CD14-positive monocyte (primary cell): ENCODE measurements around the gene L3MBTL4. TPM values are rescaled to one million over a fixed set of nuclear protein-coding genes. Genes with fewer than 3 reads are reported as not detected.

Experiments used
- DNase-seq, 3 donors: peaks; one replicate each; pipeline ENCODE4 v3.0.0-alpha.2; 2011 to 2022
- H2AFZ ChIP-seq: 2 replicates; pipeline ENCODE4 v1.6.0; 2012; ENCODE audit warnings: mild to moderate bottlenecking, low read depth, low read length, inconsistent platforms; ENCODE audit not compliant: insufficient read depth, poor library complexity, severe bottlenecking
- H3K27ac ChIP-seq, 2 donors: 1 replicate in 1 of 2; 2 replicates in 1 of 2; pipeline ENCODE4 v1.5.1; 2012 to 2013; ENCODE audit warnings: low read length in 2 of 2, control low read depth in 1 of 2, inconsistent platforms in 1 of 2, low read depth in 1 of 2, mild to moderate bottlenecking in 1 of 2
- H3K27me3 ChIP-seq, 2 donors: one replicate each; pipeline versions ENCODE4 v1.6.0 to v1.6.1; 2011 to 2013; ENCODE audit warnings: low read length in 2 of 2; ENCODE audit not compliant: control insufficient read depth in 2 of 2, insufficient read depth in 2 of 2
- H3K36me3 ChIP-seq, 2 donors: replicated peaks in 1 of 2; 1 replicate in 1 of 2; 2 replicates in 1 of 2; pipeline versions ENCODE4 v1.5.1 to v1.6.1; 2012 to 2013; ENCODE audit warnings: low read length in 2 of 2, control low read depth in 1 of 2, inconsistent platforms in 1 of 2, mild to moderate bottlenecking in 1 of 2; ENCODE audit not compliant: insufficient read depth in 2 of 2, control insufficient read depth in 1 of 2
- H3K4me1 ChIP-seq, 2 donors: 1 replicate in 1 of 2; 2 replicates in 1 of 2; pipeline versions ENCODE4 v1.5.1 to v1.6.1; 2012 to 2013; ENCODE audit warnings: low read length in 2 of 2, control low read depth in 1 of 2, inconsistent platforms in 1 of 2, mild to moderate bottlenecking in 1 of 2, moderate library complexity in 1 of 2; ENCODE audit not compliant: insufficient read depth in 2 of 2, control insufficient read depth in 1 of 2
- H3K4me2 ChIP-seq: replicated peaks from 2 replicates; pipeline ENCODE3; 2012; ENCODE audit warnings: low read length, moderate library complexity, mild to moderate bottlenecking; ENCODE audit not compliant: poor library complexity, severe bottlenecking; ENCODE audit errors: extremely low read depth
- H3K4me3 ChIP-seq, 3 experiments: fragments of 200-600 bp in 1 of 3; sonication (generic) in 1 of 3; replicated peaks in 1 of 3; 1 replicate in 2 of 3; 2 replicates in 1 of 3; pipeline ENCODE4 v1.5.1; 2011 to 2013; ENCODE audit warnings: low read length in 3 of 3, mild to moderate bottlenecking in 3 of 3, control low read depth in 2 of 3, low read depth in 2 of 3, inconsistent platforms in 1 of 3, moderate library complexity in 1 of 3
- H3K79me2 ChIP-seq: 2 replicates; pipeline ENCODE4 v1.6.0; 2012; ENCODE audit warnings: mild to moderate bottlenecking, control low read depth, inconsistent platforms, low read length, moderate library complexity; ENCODE audit not compliant: insufficient read depth
- H3K9ac ChIP-seq: 2 replicates; pipeline ENCODE4 v1.6.0; 2017; ENCODE audit warnings: low read length, mild to moderate bottlenecking; ENCODE audit not compliant: insufficient read depth, poor library complexity, severe bottlenecking
- H3K9me3 ChIP-seq, 2 donors: replicated peaks in 1 of 2; 1 replicate in 1 of 2; 2 replicates in 1 of 2; pipeline versions ENCODE4 v1.5.1 to v1.6.1; 2012 to 2013; ENCODE audit warnings: low read length in 2 of 2, control low read depth in 1 of 2; ENCODE audit not compliant: control insufficient read depth in 1 of 2, insufficient read depth in 1 of 2
- H4K20me1 ChIP-seq: 2 replicates; pipeline ENCODE4 v1.6.0; 2012; ENCODE audit warnings: mild to moderate bottlenecking, low read length, control low read depth, moderate library complexity; ENCODE audit not compliant: insufficient read depth
- H3K27ac Mint-ChIP-seq, 7 donors: one replicate each; pipeline ENCODE4 v1.8.0; 2020; ENCODE audit warnings: mild to moderate bottlenecking in 7 of 7, mixed read lengths in 7 of 7, moderate library complexity in 6 of 7, inconsistent platforms in 2 of 7
- H3K27me3 Mint-ChIP-seq, 3 donors: one replicate each; pipeline ENCODE4 v1.8.0; 2021 to 2022; ENCODE audit warnings: low read depth in 3 of 3, mild to moderate bottlenecking in 3 of 3, mixed read lengths in 3 of 3, moderate library complexity in 3 of 3, inconsistent platforms in 1 of 3
- H3K36me3 Mint-ChIP-seq, 2 donors: one replicate each; pipeline ENCODE4 v1.8.0; 2020; ENCODE audit warnings: mixed read lengths in 2 of 2, inconsistent platforms in 1 of 2, mild to moderate bottlenecking in 1 of 2
- H3K4me1 Mint-ChIP-seq: one replicate; pipeline ENCODE4 v1.8.0; 2020; ENCODE audit warnings: mild to moderate bottlenecking, mixed read lengths
- H3K4me3 Mint-ChIP-seq, 2 donors: one replicate each; pipeline ENCODE4 v1.8.0; 2020; ENCODE audit warnings: mild to moderate bottlenecking in 2 of 2, mixed read lengths in 2 of 2, moderate library complexity in 1 of 2
- H3K9me3 Mint-ChIP-seq, 7 donors: one replicate each; pipeline ENCODE4 v1.8.0; 2020 to 2022; ENCODE audit warnings: mixed read lengths in 7 of 7, mild to moderate bottlenecking in 6 of 7, moderate library complexity in 6 of 7, inconsistent platforms in 2 of 7
- CTCF ChIP-seq: fragments of 200-600 bp; IDR thresholded peaks from one replicate; pipeline ENCODE4 v1.8.0; 2022; ENCODE audit warnings: antibody characterized with exemption, mild to moderate bottlenecking
- WGBS: methylation state at CpG from one replicate; pipeline ENCODE4 v1.1.5; 2013; ENCODE audit warnings: missing lambda C conversion rate; ENCODE audit not compliant: insufficient coverage; 5-methylcytosine and 5-hydroxymethylcytosine counted together
- intact Hi-C, 2 donors: fragments of 100-400 bp; cut with micrococcal nuclease; formaldehyde crosslinking; loops; one replicate each; pipeline versions ENCODE4 v1.15.0 to v1.15.1; 2023
- polyA plus RNA-seq, 3 donors: library from polyadenylated mRNA; depleted of rRNA in 1 of 3; unstranded in 2 of 3; stranded (reverse) in 1 of 3; fragments of 300-500 nt in 2 of 3; fragments of >200 nt in 1 of 3; fragmentation: Illumina TruSeq in 2 of 3; gene quantifications; 1 replicate in 2 of 3; 2 replicates in 1 of 3; pipeline ENCODE4 v1.2.3, GENCODE V29; 2012 to 2021

L3MBTL4 gene
- polyA plus RNA-seq, 3 donors, result 0.55 to 1.2 (median 0.72) TPM

- Mint-ChIP-seq H3K27ac (no peak overlapping the region), H3K4me1 (no peaks in the 10 kb centered on the region), H3K36me3 (no peaks in the 10 kb centered on the region), H3K4me3 (no peak overlapping the region), H3K27me3 (peaks cover 0 to under 1% (median 0%) of the 10 kb centered on the region in 3 donors), H3K9me3 (peaks cover 0 to under 1% (median 0%) of the 10 kb centered on the region in 7 donors)
- intact Hi-C loops, result no loop called here
- Histone ChIP-seq H3K9ac (no peak overlapping the region), H3K4me1 (no peaks in the 10 kb centered on the region), H2AFZ (no peak overlapping the region), H3K27me3 (no peaks in the 10 kb centered on the region), H3K9me3 (no peaks in the 10 kb centered on the region), H4K20me1 (no peaks in the 10 kb centered on the region), H3K4me2 (no peak overlapping the region), H3K27ac (no peak overlapping the region), H3K79me2 (no peaks in the 10 kb centered on the region), H3K4me3 (no peak overlapping the region), H3K36me3 (no peaks in the 10 kb centered on the region)
- 90% methylated on average over 4 of the region's 5 CpGs for WGBS
- no peak for TF ChIP-seq CTCF
- no peak for DNase-seq
These were observed 34.5 kb upstream of the L3MBTL4 start for GRCh38 chr18:6449213-6449612.

GRCh38 chr18:6444466-6445228 is 29.9 kb upstream of the L3MBTL4 start:
- intact Hi-C loops, result no loop called here
- Histone ChIP-seq H3K9ac (no peak overlapping the region), H3K4me2 (no peak overlapping the region), H3K4me1 (no peaks in the 10 kb centered on the region), H3K36me3 (no peaks in the 10 kb centered on the region), H3K9me3 (no peaks in the 10 kb centered on the region), H2AFZ (no peak overlapping the region), H4K20me1 (no peaks in the 10 kb centered on the region), H3K4me3 (no peak overlapping the region), H3K27ac (no peak overlapping the region), H3K27me3 (no peaks in the 10 kb centered on the region), H3K79me2 (no peaks in the 10 kb centered on the region)
- Mint-ChIP-seq H3K36me3 (no peaks in the 10 kb centered on the region), H3K27me3 (no peaks in the 10 kb centered on the region), H3K27ac (no peak overlapping the region), H3K9me3 (no peaks in the 10 kb centered on the region), H3K4me3 (no peak overlapping the region), H3K4me1 (no peaks in the 10 kb centered on the region)
- DNase-seq, result no peak
- WGBS, result no CpG with 5 or more reads among the region's 2 CpGs
- TF ChIP-seq CTCF, result no peak
